Measurements from ENCODE around the gene CDC27.

GRCh38 chr17:47085736-47086135 lies 103.4 kb downstream of the CDC27 start:
- TF ChIP-seq POLR2AphosphoS5 (IDR thresholded peaks at IDR 0.05; ENCODE audit: low read depth, low read length) (no peak), TAF1 (IDR thresholded peaks at IDR 0.05; ENCODE audit: low read depth, low read length) (no peak)

Data from GM12891 (cell line).